K562 (cell line): ENCODE data around the gene TUBB4B. TPM values are rescaled to one million over a fixed set of nuclear protein-coding genes. Genes with fewer than 3 reads are reported as not detected.

Experiments
- DIDO1 ChIP-seq: fragments of 450-650 bp; IDR thresholded peaks from 2 replicates; pipeline ENCODE4 v1.6.1; 2016; ENCODE audit warnings: low read depth, missing biosample characterization, missing genetic modification characterization
- E4F1 ChIP-seq: fragments of 250-450 bp; sonication (Bioruptor Pico); IDR thresholded peaks from 2 replicates; pipeline ENCODE4 v1.5.0; 2021; ENCODE audit warnings: mild to moderate bottlenecking, borderline replicate concordance
- KAT7 ChIP-seq: sonication (generic); formaldehyde crosslinking; IDR thresholded peaks from 2 replicates; pipeline ENCODE4 v1.8.0; 2022; ENCODE audit warnings: missing genetic modification reagents, mild to moderate bottlenecking, borderline replicate concordance
- PKNOX1 ChIP-seq: fragments of 450-650 bp; IDR thresholded peaks from 2 replicates; pipeline ENCODE4 v1.6.1; 2016
- SP1 ChIP-seq: sonication (generic); formaldehyde crosslinking; IDR thresholded peaks from 2 replicates; pipeline ENCODE4 v1.8.1; 2022; ENCODE audit warnings: mild to moderate bottlenecking, missing genetic modification reagents
- ZBTB40 ChIP-seq, 2 experiments: fragments of 450-650 bp in 1 of 2; sonication (generic) in 1 of 2; formaldehyde crosslinking in 1 of 2; IDR thresholded peaks; 2 replicates each; pipeline versions ENCODE4 v1.7.1 to v1.9.0; 2016 to 2022; ENCODE audit warnings: inconsistent platforms in 1 of 2, mild to moderate bottlenecking in 1 of 2, missing genetic modification reagents in 1 of 2
- ZNF3 ChIP-seq: fragments of 250-450 bp; sonication (Bioruptor Pico); IDR thresholded peaks from 2 replicates; pipeline ENCODE4 v1.5.0; 2021; ENCODE audit warnings: mild to moderate bottlenecking, moderate library complexity
- ZNF778 ChIP-seq: fragments of 450-650 bp; formaldehyde crosslinking; IDR thresholded peaks from 2 replicates; pipeline ENCODE4 v1.4.0; 2020; ENCODE audit warnings: mild to moderate bottlenecking, moderate library complexity
- polyA plus RNA-seq, 8 experiments: library from polyadenylated mRNA; depleted of rRNA in 4 of 8; stranded (reverse) in 5 of 8; unstranded in 3 of 8; fragments of >200 nt; fragmentation: Nextera tagmentation in 2 of 8; fragmentation: Illumina TruSeq in 1 of 8; extraction: Ambion mirVana in 2 of 8; extraction: Trizol in 1 of 8; gene quantifications; 2 replicates each; pipeline versions ENCODE4 v1.2.1 to v1.2.3, GENCODE V29; 2011 to 2014; ENCODE audit warnings: inconsistent platforms in 1 of 8, missing spikeins in 1 of 8
- total RNA-seq, 7 experiments: library from RNA; depleted of rRNA in 6 of 7; stranded (reverse); fragments of >200 nt in 6 of 7; fragmentation: Illumina TruSeq in 2 of 7; extraction: Trizol in 2 of 7; gene quantifications; 2 replicates each; pipeline versions ENCODE4 v1.2.1 to v1.2.3, GENCODE V29; 2011 to 2021; ENCODE audit warnings: low replicate concordance in 1 of 7

Gene TUBB4B
- total and polyA plus RNA-seq, 9 of the 15 experiments (the other 6 are each of a cell fraction or from before 2014, with no cell fraction given): 24.1 to 443 (median 268) TPM

- TF ChIP-seq ZBTB40 (IDR thresholded peaks at IDR 0.05): no peak
- TF ChIP-seq ZBTB40 (CRISPR knock-in tag; IDR thresholded peaks at IDR 0.05): no peak
- TF ChIP-seq PKNOX1: peak; percentile 30; the same call in 1 of the 2 replicates
- no peak for TF ChIP-seq DIDO1 (tag)
- TF ChIP-seq ZNF778 (CRISPR knock-in tag): no peak
- TF ChIP-seq E4F1 (CRISPR knock-in tag): no peak
- TF ChIP-seq SP1 (CRISPR knock-in tag): 0 out of 2 replicates have a peak, but pooled peaks have one; percentile 22
- 0 out of 2 replicates have a peak, but pooled peaks have one; percentile 44 for TF ChIP-seq KAT7
- no peak for TF ChIP-seq ZNF3 (CRISPR knock-in tag)
Measured at GRCh38 chr9:137198902-137199283, 42.2 kb upstream of the TUBB4B start (continued).
